Brain microvascular endothelial cell (primary cell): Measurements from ENCODE around the gene RNF182.

Source experiments
- DNase-seq: peaks from one replicate; pipeline ENCODE4 v3.0.0-alpha.2; 2020
- H3K27ac ChIP-seq: fragments of 250-450 bp; sonication (Bioruptor Pico); 2 replicates; pipeline ENCODE4 v1.5.1; 2020; ENCODE audit warnings: mild to moderate bottlenecking, moderate library complexity
- H3K27me3 ChIP-seq: fragments of 250-450 bp; sonication (Bioruptor Pico); replicated peaks from 2 replicates; pipeline ENCODE4 v1.5.1; 2020; ENCODE audit warnings: mild to moderate bottlenecking
- H3K36me3 ChIP-seq: fragments of 250-450 bp; sonication (Bioruptor Pico); replicated peaks from 2 replicates; pipeline ENCODE4 v1.5.1; 2020; ENCODE audit warnings: mild to moderate bottlenecking
- H3K4me3 ChIP-seq: 2 replicates; pipeline ENCODE4 v1.5.1; 2011; ENCODE audit warnings: low read depth, mild to moderate bottlenecking, control low read depth, low read length, moderate library complexity
- in situ Hi-C: cut with HindIII; loops from 2 replicates; pipeline ENCODE4 v1.10.0; 2017; ENCODE audit warnings: low sequenced_read_pairs, low pct_ligation_motif_present
- TF ChIP-seq, protein P1 (sequence below): IDR thresholded peaks from 2 replicates; pipeline ENCODE4 v1.5.1; 2011; ENCODE audit warnings: low read depth, mild to moderate bottlenecking, moderate library complexity, low read length, control low read depth, inconsistent platforms; ENCODE audit errors: missing control alignments

The RNF182 gene

DNA sequence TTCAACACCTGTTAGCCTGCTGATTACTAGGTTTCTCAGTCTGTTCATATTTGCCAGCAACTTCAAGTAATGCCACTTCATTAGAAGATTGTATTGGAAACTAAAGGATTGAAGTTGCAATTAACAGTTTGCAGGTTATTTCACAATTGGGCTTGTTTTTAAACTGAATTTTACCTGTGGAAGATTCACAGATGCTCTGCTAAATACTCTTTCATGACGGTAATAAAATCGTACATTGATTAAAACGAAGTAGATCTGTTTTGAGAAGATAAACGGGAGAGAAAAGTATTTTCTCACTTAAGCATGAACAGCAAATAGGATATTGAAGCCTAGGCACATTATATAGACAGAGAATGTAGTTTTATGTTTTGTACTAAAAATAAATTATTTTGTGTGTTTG is 1.6 kb downstream of the RNF182 start:
- H3K36me3 ChIP-seq, result no peaks in the 10 kb centered on the region
- H3K27ac ChIP-seq, result no peak overlapping the region
- DNase-seq, result no peak
- no peak overlapping the region for H3K4me3 ChIP-seq
- in situ Hi-C loops, result no loop called here
- H3K27me3 ChIP-seq, result no peaks in the 10 kb centered on the region
- TF ChIP-seq, protein P1, sequence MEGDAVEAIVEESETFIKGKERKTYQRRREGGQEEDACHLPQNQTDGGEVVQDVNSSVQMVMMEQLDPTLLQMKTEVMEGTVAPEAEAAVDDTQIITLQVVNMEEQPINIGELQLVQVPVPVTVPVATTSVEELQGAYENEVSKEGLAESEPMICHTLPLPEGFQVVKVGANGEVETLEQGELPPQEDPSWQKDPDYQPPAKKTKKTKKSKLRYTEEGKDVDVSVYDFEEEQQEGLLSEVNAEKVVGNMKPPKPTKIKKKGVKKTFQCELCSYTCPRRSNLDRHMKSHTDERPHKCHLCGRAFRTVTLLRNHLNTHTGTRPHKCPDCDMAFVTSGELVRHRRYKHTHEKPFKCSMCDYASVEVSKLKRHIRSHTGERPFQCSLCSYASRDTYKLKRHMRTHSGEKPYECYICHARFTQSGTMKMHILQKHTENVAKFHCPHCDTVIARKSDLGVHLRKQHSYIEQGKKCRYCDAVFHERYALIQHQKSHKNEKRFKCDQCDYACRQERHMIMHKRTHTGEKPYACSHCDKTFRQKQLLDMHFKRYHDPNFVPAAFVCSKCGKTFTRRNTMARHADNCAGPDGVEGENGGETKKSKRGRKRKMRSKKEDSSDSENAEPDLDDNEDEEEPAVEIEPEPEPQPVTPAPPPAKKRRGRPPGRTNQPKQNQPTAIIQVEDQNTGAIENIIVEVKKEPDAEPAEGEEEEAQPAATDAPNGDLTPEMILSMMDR, result no peak

DNA sequence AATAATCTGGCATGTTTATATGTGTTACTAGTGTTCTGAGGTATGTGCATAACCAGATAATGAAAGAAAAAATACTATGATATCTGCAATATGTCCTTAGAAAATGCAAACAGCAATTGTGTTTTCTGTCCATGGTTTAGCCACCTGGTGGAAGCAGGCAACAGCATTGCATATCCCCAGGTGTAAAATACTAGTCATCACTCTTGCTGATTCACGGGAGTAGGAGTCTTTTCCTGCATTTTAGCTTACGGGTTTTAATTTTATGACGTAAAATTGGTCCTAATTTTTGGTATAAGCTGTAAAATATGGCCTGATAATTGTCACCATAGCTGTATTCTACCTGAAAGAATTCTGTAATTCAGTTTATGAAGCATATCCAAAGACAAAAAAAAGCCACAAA is 2.5 kb downstream of the RNF182 start:
- TF ChIP-seq, protein P1, result no peak
- Histone ChIP-seq H3K27ac (no peak overlapping the region), H3K4me3 (no peak overlapping the region), H3K36me3 (no peaks in the 10 kb centered on the region), H3K27me3 (no peaks in the 10 kb centered on the region)
- no peak for DNase-seq
- in situ Hi-C loops, result no loop called here

DNA sequence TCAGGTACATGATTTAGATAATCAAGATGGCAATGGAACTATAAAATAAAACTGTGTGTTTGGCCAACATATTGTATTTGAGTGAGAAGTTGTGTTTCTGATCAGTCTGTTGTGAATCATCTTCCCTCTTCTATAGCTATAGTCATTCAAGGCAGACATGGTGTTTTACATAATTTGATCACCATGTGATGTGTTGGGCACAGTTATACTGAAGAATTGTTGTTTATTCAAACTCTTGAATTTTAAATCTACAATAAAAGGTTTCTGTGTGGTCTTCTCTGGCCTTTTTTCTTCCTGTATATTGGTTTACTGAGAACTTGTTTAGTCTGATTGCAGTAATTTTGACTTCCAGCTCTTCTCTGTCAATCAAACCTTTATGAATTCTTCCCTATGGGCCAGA is 4.4 kb downstream of the RNF182 start:
- in situ Hi-C loops, result no loop called here
- DNase-seq, result no peak
- TF ChIP-seq, protein P1, result no peak
- H3K27me3 ChIP-seq, result no peaks in the 10 kb centered on the region
- H3K27ac ChIP-seq, result no peak overlapping the region
- no peaks in the 10 kb centered on the region for H3K36me3 ChIP-seq
- no peak overlapping the region for H3K4me3 ChIP-seq

DNA sequence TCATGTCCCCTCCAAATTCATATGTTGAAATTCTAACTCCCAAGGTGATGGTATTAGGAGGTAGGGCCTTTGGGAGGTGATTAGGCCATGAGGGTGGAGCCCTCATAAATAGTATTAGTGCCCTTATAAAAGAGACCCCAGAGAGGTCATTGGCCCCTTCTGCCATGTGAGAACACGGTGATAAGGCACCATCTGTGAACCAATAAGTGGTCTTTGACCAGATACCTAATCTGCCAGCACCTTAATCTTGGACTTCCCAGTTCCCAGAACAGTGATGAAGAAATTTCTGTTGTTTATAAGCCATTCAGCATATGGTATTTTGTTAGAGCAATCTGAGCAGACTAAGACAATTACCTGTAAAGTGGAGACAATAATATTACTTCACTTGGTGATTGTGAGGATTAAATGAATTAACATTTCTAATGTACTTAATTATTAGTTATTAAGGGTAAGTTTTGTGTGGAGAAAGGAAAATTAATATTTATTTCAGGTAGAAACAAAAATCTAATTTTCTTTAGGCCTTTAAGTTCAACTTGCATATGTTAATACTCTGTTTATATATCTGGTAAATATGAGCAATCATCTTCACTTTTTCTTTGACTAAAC is 7.1 kb downstream of the RNF182 start:
- in situ Hi-C loops, result no loop called here

DNA sequence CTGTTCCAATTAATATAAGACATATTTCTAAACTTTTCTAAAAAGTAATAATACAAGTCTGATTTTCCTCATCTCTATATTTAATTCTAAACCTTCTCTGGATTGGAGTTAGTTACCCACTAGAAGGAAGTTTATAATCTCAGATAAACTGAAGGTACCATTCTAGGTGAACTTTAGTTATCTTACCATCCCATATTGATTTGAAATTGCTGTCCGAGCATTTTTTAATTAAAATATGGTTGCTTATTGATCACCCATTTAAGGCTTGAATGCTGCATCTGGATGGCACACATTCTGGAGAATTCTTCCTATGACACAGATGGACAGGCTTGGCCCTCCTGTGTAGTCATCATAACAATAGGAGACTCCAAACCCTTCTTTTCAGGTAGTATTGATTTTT is 8.0 kb downstream of the RNF182 start:
- H3K27me3 ChIP-seq, result no peaks in the 10 kb centered on the region
- in situ Hi-C loops, result no loop called here
- DNase-seq, result no peak
- TF ChIP-seq, protein P1, result no peak
- H3K27ac ChIP-seq, result no peak overlapping the region
- H3K4me3 ChIP-seq, result no peak overlapping the region
- H3K36me3 ChIP-seq, result no peaks in the 10 kb centered on the region

More for the DNA sequence above, 7.1 kb downstream of the RNF182 start:
- no peak overlapping the region for H3K27ac ChIP-seq
- H3K27me3 ChIP-seq, result no peaks in the 10 kb centered on the region
- no peaks in the 10 kb centered on the region for H3K36me3 ChIP-seq
- DNase-seq, result no peak
- no peak overlapping the region for H3K4me3 ChIP-seq
- TF ChIP-seq, protein P1, result no peak

DNA sequence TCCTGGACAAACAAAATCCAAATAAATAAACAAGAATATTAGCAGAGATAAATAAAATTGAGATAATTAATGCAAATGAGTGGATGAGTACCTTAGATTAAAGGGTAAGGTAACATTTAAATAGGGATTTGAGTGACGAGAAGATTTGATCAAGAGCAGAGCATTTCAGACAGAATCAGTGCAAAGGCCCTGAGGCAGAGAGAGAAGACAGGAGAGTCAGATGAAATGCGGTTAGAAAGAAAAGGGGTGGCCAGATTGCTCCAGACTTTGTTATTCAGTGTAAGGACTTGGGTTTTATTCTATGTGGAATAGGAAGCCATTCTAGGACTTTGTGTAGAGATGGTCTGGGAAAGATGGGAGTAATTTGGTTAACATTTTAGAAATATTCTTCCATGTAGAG is 10.0 kb downstream of the RNF182 start:
- in situ Hi-C loops, result no loop called here
- TF ChIP-seq, protein P1, result no peak
- Histone ChIP-seq H3K36me3 (no peaks in the 10 kb centered on the region), H3K4me3 (no peak overlapping the region), H3K27me3 (no peaks in the 10 kb centered on the region), H3K27ac (no peak overlapping the region)
- no peak for DNase-seq
